Endothelial cell of umbilical vein (primary cell): Measurements from ENCODE around the gene NANOS2. TPM values are rescaled to one million over a fixed set of nuclear protein-coding genes. Genes with fewer than 3 reads are reported as not detected.

ENCODE experiments used
- BruUV-seq: library from RNA; stranded (reverse); fragments of 400-500 nt; replicated peaks from 2 replicates; lab custom pipeline; 2021; lab: Mats Ljungman, UMichigan
- CTCF ChIA-PET: fragments of 300-600, 350-600 bp; sonication (Branson Sonifier 250); formaldehyde crosslinking; loops from one replicate; lab custom pipeline; 2021; ENCODE audit warnings: antibody characterized with exemption, inconsistent platforms; lab: Charles Lee
- POLR2A ChIA-PET: fragments of 300-600, 350-600 bp; sonication (Branson Sonifier 250); formaldehyde crosslinking; loops from one replicate; lab custom pipeline; 2021; ENCODE audit warnings: antibody characterized with exemption, inconsistent platforms; lab: Charles Lee
- DNase-seq: peaks from one replicate; pipeline ENCODE4 v3.0.0-alpha.2; 2011; ENCODE audit warnings: low read depth, low spot score
- FAIRE-seq: peaks from 2 replicates; lab custom pipeline; 2011; peaks lifted over from hg19 to GRCh38; lab: Jason Lieb, UNC
- H2AFZ ChIP-seq: 2 replicates; pipeline ENCODE4 v1.6.0; 2012; ENCODE audit warnings: low read depth, low read length, control low read depth, inconsistent platforms
- H3K27ac ChIP-seq: 2 replicates; pipeline ENCODE4 v1.5.1; 2011; ENCODE audit warnings: low read depth, mild to moderate bottlenecking, control low read depth, low read length, moderate library complexity; ENCODE audit not compliant: insufficient read depth
- H3K27me3 ChIP-seq, 2 experiments: 2 replicates each; pipeline versions ENCODE4 v1.6.0 to v1.6.1; 2011; ENCODE audit warnings: low read length in 2 of 2, mixed read lengths in 1 of 2; ENCODE audit not compliant: control insufficient read depth in 2 of 2, insufficient read depth in 2 of 2
- H3K36me3 ChIP-seq, 2 experiments: 2 replicates in 1 of 2; 3 replicates in 1 of 2; pipeline ENCODE4 v1.5.1; 2011; ENCODE audit warnings: low read length in 2 of 2, mild to moderate bottlenecking in 1 of 2, moderate library complexity in 1 of 2; ENCODE audit not compliant: control insufficient read depth in 2 of 2, insufficient read depth in 2 of 2; ENCODE audit errors: extremely low read depth in 1 of 2
- H3K4me1 ChIP-seq: 3 replicates; pipeline ENCODE4 v1.5.1; 2011; ENCODE audit warnings: mild to moderate bottlenecking, low read length; ENCODE audit not compliant: control insufficient read depth, insufficient read depth; ENCODE audit errors: extremely low read depth
- H3K4me2 ChIP-seq: 2 replicates; pipeline ENCODE4 v1.6.1; 2011; ENCODE audit warnings: low read length, control low read depth, mixed read lengths; ENCODE audit not compliant: insufficient read depth
- H3K4me3 ChIP-seq, 3 experiments: fragments of 200-600 bp in 1 of 3; sonication (generic), shearing (Covaris generic) in 1 of 3; replicated peaks in 1 of 3; 2 replicates each; pipeline ENCODE4 v1.5.1; 2011 to 2016; ENCODE audit warnings: control low read depth in 3 of 3, low read length in 3 of 3, mild to moderate bottlenecking in 2 of 3, inconsistent platforms in 1 of 3, low read depth in 1 of 3, moderate library complexity in 1 of 3; ENCODE audit not compliant: insufficient read depth in 1 of 3
- H3K79me2 ChIP-seq: 2 replicates; pipeline ENCODE4 v1.6.0; 2012; ENCODE audit warnings: low read length, inconsistent platforms; ENCODE audit not compliant: control insufficient read depth, insufficient read depth
- H3K9ac ChIP-seq: replicated peaks from 2 replicates; pipeline ENCODE3; 2011; ENCODE audit warnings: low read length, control low read depth; ENCODE audit not compliant: insufficient read depth; ENCODE audit errors: extremely low read depth
- H3K9me1 ChIP-seq: replicated peaks from 3 replicates; pipeline ENCODE4 v1.6.0; 2011; ENCODE audit warnings: mild to moderate bottlenecking, low read length; ENCODE audit not compliant: control insufficient read depth, insufficient read depth; ENCODE audit errors: extremely low read depth
- H3K9me3 ChIP-seq: replicated peaks from 2 replicates; pipeline ENCODE4 v1.5.1; 2012; ENCODE audit warnings: low read length, inconsistent platforms; ENCODE audit not compliant: control insufficient read depth, insufficient read depth
- H4K20me1 ChIP-seq: replicated peaks from 2 replicates; pipeline ENCODE3; 2011; ENCODE audit warnings: mild to moderate bottlenecking, low read length; ENCODE audit not compliant: control insufficient read depth, insufficient read depth; ENCODE audit errors: extremely low read depth
- EZH2 ChIP-seq: IDR thresholded peaks from 2 replicates; pipeline ENCODE4 v1.6.1; 2012; ENCODE audit warnings: borderline replicate concordance, low read depth, mild to moderate bottlenecking, moderate library complexity, low read length, inconsistent platforms; ENCODE audit not compliant: severe bottlenecking
- FOS ChIP-seq: IDR thresholded peaks from 2 replicates; pipeline ENCODE4 v1.6.1; 2011; ENCODE audit warnings: mild to moderate bottlenecking, low read length, moderate library complexity, borderline replicate concordance; ENCODE audit not compliant: insufficient read depth
- GATA2 ChIP-seq: IDR thresholded peaks from 2 replicates; pipeline ENCODE4 v1.7.0; 2011; ENCODE audit warnings: low read depth, mild to moderate bottlenecking, moderate library complexity, mixed read lengths, low read length; ENCODE audit not compliant: insufficient read length, insufficient read depth
- JUN ChIP-seq: IDR thresholded peaks from 2 replicates; pipeline ENCODE4 v1.6.1; 2011; ENCODE audit warnings: borderline replicate concordance, low read depth; ENCODE audit not compliant: insufficient read length, insufficient read depth
- MYC ChIP-seq: IDR thresholded peaks from one replicate; pipeline ENCODE4 v1.6.1; 2011; ENCODE audit warnings: mild to moderate bottlenecking, low read depth, low read length
- POLR2A ChIP-seq: IDR thresholded peaks from 2 replicates; pipeline ENCODE4 v1.6.1; 2012; ENCODE audit warnings: low read depth, mild to moderate bottlenecking, control low read depth, low read length
- POLR2AphosphoS5 ChIP-seq: IDR thresholded peaks from 2 replicates; pipeline ENCODE4 v1.6.1; 2012; ENCODE audit warnings: low read depth, mild to moderate bottlenecking, control low read depth, low read length, moderate library complexity; ENCODE audit not compliant: insufficient read depth
- dilution Hi-C: fragments of 300-500 bp; cut with MboI; formaldehyde crosslinking; loops from one replicate; pipeline ENCODE4 v1.15.0; 2019; ENCODE audit warnings: low sequenced_read_pairs; ENCODE audit not compliant: extremely low pct_ligation_motif_present
- intact Hi-C: fragments of 100-400 bp; cut with micrococcal nuclease; formaldehyde crosslinking; loops from one replicate; pipeline ENCODE4 v1.10.0; 2022
- polyA plus RNA-seq, 4 experiments: library from polyadenylated mRNA; depleted of rRNA in 3 of 4; stranded (reverse) in 3 of 4; unstranded in 1 of 4; fragments of >200 nt; gene quantifications; 2 replicates each; pipeline versions ENCODE4 v1.2.1 to v1.2.3, GENCODE V29; 2011 to 2012; ENCODE audit warnings: missing spikeins in 1 of 4
- total RNA-seq: library from RNA; stranded (reverse); gene quantifications from 2 replicates; pipeline ENCODE4 v1.2.3, GENCODE V29; 2021
- TF ChIP-seq, protein P1 (sequence below), 2 donors: IDR thresholded peaks; 1 replicate in 1 of 2; 2 replicates in 1 of 2; pipeline ENCODE4 v1.5.1; 2011; ENCODE audit warnings: low read length in 2 of 2, mild to moderate bottlenecking in 2 of 2, moderate library complexity in 2 of 2, control low read depth in 1 of 2, inconsistent platforms in 1 of 2, low read depth in 1 of 2; ENCODE audit not compliant: insufficient read depth in 1 of 2; ENCODE audit errors: extremely low read depth in 1 of 2
- TF ChIP-seq, protein P2 (sequence below): IDR thresholded peaks from 2 replicates; pipeline ENCODE4 v1.6.1; 2011; ENCODE audit not compliant: insufficient read depth, insufficient read length

Gene NANOS2
- total and polyA plus RNA-seq, 2 donors (not counting 3 experiments of a cell fraction or from before 2014, with no cell fraction given): not detected

DNA sequence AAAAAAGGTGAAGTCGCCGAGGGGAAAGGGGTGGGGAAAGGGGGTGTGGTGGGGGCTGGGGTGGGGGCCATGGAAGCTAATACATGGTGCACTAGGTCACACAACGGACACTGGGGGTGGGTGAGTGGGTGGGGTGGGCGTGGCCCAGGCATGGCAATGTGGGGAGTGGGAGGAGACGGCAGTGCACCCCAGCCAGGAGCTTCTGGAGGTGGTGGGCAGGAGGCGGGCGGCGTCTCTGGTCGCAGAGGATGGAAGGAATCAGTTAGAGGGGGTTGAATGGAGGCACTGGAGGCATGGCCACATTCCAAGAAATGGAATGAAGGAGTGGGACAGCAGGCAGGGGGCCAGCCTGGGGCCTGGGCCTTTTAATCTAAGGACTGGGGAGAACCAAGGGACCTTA lies 19.2 kb upstream of the NANOS2 start:
- no peaks in the 10 kb centered on the region for H4K20me1 ChIP-seq
- ChIA-PET POLR2A (no interaction called here), CTCF (interaction anchor here (0.6 to 1.1 kb wide), 3 partner anchors 15 to 151 kb away, joined by 3 to 5 read pairs (median 4); partner anchors contain the start of gene DMPK)
- no peaks in the 10 kb centered on the region for H3K27me3 ChIP-seq
- H3K27ac ChIP-seq: no peak overlapping the region
- dilution Hi-C loops (no loop called here), intact Hi-C loops (no loop called here)
- H3K9me1 ChIP-seq: no peaks in the 10 kb centered on the region
- DNase-seq (no peak), FAIRE-seq (no peak)
- H3K4me3 ChIP-seq: no peak overlapping the region
- no peaks in the 10 kb centered on the region for H3K79me2 ChIP-seq
- H3K4me1 ChIP-seq: no peaks in the 10 kb centered on the region
- no peaks in the 10 kb centered on the region for H3K36me3 ChIP-seq
- BruUV-seq: no TSS peak
- H3K9ac ChIP-seq: no peak overlapping the region
- H3K4me2 ChIP-seq: no peak overlapping the region
- no peaks in the 10 kb centered on the region for H3K9me3 ChIP-seq
- TF ChIP-seq POLR2A (no peak), JUN (no peak), GATA2 (no peak), FOS (no peak), POLR2AphosphoS5 (no peak), MYC (no peak), EZH2 (no peak)
- TF ChIP-seq, protein P1, sequence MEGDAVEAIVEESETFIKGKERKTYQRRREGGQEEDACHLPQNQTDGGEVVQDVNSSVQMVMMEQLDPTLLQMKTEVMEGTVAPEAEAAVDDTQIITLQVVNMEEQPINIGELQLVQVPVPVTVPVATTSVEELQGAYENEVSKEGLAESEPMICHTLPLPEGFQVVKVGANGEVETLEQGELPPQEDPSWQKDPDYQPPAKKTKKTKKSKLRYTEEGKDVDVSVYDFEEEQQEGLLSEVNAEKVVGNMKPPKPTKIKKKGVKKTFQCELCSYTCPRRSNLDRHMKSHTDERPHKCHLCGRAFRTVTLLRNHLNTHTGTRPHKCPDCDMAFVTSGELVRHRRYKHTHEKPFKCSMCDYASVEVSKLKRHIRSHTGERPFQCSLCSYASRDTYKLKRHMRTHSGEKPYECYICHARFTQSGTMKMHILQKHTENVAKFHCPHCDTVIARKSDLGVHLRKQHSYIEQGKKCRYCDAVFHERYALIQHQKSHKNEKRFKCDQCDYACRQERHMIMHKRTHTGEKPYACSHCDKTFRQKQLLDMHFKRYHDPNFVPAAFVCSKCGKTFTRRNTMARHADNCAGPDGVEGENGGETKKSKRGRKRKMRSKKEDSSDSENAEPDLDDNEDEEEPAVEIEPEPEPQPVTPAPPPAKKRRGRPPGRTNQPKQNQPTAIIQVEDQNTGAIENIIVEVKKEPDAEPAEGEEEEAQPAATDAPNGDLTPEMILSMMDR (IDR thresholded peaks at IDR 0.05; ENCODE audit: extremely low read depth in 1 of 2, insufficient read depth in 1 of 2, low read depth in 1 of 2, low read length in 2 of 2): no peak
- TF ChIP-seq, protein P2, sequence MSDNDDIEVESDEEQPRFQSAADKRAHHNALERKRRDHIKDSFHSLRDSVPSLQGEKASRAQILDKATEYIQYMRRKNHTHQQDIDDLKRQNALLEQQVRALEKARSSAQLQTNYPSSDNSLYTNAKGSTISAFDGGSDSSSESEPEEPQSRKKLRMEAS: no peak
- H2AFZ ChIP-seq: no peak overlapping the region
